Uterus (tissue), 4 donors: ENCODE data around the gene RTP5. TPM values are rescaled to one million over a fixed set of nuclear protein-coding genes. Genes with fewer than 3 reads are reported as not detected.
"Not testable (repeated sequence)": the region's sequence is repeated elsewhere in the genome, so short reads cannot be mapped to it uniquely, and the experiment has no call there.

Experiments
- DNase-seq, 2 donors: peaks; one replicate each; pipeline ENCODE4 v3.0.0-alpha.2; 2019 to 2020
- H3K27ac ChIP-seq, 2 donors: fragments of 200-600 bp; sonication (generic); 1 replicate in 1 of 2; 2 replicates in 1 of 2; pipeline ENCODE4 v1.5.1; 2016 to 2018
- H3K27me3 ChIP-seq, 2 donors: fragments of 200-600 bp; sonication (generic); one replicate each; pipeline ENCODE4 v1.5.1; 2018 to 2019; ENCODE audit warnings: control low read depth in 1 of 2
- H3K36me3 ChIP-seq, 2 donors: fragments of 200-600 bp; sonication (generic); one replicate each; pipeline ENCODE4 v1.5.1; 2019; ENCODE audit warnings: control low read depth in 1 of 2
- H3K4me1 ChIP-seq, 2 donors: fragments of 200-600 bp; sonication (generic); one replicate each; pipeline ENCODE4 v1.5.1; 2018 to 2019; ENCODE audit warnings: control low read depth in 1 of 2
- H3K4me3 ChIP-seq, 2 donors: fragments of 200-600 bp; sonication (generic); 1 replicate in 1 of 2; 2 replicates in 1 of 2; pipeline ENCODE4 v1.5.1; 2018 to 2019; ENCODE audit warnings: mild to moderate bottlenecking in 1 of 2
- H3K9me3 ChIP-seq, 2 donors: fragments of 200-600 bp; sonication (generic); one replicate each; pipeline ENCODE4 v1.5.1; 2019; ENCODE audit warnings: control low read depth in 1 of 2
- POLR2A ChIP-seq, 2 donors: fragments of 450-650 bp; IDR thresholded peaks; one replicate each; pipeline ENCODE4 v1.6.1; 2016; ENCODE audit warnings: antibody characterized with exemption in 2 of 2, mild to moderate bottlenecking in 1 of 2, moderate library complexity in 1 of 2
- intact Hi-C: fragments of 100-400 bp; cut with DNase I; formaldehyde crosslinking; loops from one replicate; pipeline ENCODE4 v1.15.1; 2023; ENCODE audit warnings: low total_unique reads
- total RNA-seq, 4 donors: library from RNA; depleted of rRNA in 3 of 4; stranded (reverse); fragments of >200 nt in 3 of 4; gene quantifications; one replicate each; pipeline versions ENCODE4 v1.1.0 to v1.2.4, GENCODE V29; 2014 to 2023
- TF ChIP-seq, protein P1 (sequence below), 4 experiments: fragments of 200-600 bp in 2 of 4; fragments of 450-650 bp in 2 of 4; sonication (generic) in 2 of 4; IDR thresholded peaks; one replicate each; pipeline ENCODE4 v1.5.1; 2016 to 2019; ENCODE audit warnings: antibody characterized with exemption in 4 of 4, mild to moderate bottlenecking in 2 of 4, moderate library complexity in 1 of 4
- donor health status: DM: yes; HTN: yes; CAD: no.

RTP5 gene
- total RNA-seq, 4 donors from 2014 or later, result 0.15 TPM; not detected in 3

DNA sequence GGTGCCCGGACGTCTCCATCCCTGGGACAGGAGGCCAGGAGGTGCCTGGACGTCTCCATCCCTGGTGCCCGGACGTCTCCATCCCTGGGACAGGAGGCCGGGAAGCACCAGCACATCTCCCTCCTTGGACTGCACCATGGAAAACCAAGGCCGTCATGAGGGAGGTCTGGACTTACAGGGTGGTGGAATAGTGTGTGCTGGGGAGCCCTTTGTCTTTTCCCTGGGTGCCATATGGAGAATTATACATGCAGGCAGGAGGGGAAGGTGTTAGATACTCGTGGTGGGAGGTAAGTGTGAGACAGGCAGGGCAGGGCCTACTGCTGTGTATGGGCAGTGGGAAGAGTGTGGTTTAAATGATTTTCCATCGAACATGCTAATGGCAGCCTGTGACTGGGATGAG lies 52.9 kb downstream of the RTP5 start:
- H3K4me3 ChIP-seq, result no peak overlapping the region
- no peaks in the 10 kb centered on the region for H3K9me3 ChIP-seq
- no peak for TF ChIP-seq POLR2A (IDR thresholded peaks at IDR 0.05)
- TF ChIP-seq, protein P1, sequence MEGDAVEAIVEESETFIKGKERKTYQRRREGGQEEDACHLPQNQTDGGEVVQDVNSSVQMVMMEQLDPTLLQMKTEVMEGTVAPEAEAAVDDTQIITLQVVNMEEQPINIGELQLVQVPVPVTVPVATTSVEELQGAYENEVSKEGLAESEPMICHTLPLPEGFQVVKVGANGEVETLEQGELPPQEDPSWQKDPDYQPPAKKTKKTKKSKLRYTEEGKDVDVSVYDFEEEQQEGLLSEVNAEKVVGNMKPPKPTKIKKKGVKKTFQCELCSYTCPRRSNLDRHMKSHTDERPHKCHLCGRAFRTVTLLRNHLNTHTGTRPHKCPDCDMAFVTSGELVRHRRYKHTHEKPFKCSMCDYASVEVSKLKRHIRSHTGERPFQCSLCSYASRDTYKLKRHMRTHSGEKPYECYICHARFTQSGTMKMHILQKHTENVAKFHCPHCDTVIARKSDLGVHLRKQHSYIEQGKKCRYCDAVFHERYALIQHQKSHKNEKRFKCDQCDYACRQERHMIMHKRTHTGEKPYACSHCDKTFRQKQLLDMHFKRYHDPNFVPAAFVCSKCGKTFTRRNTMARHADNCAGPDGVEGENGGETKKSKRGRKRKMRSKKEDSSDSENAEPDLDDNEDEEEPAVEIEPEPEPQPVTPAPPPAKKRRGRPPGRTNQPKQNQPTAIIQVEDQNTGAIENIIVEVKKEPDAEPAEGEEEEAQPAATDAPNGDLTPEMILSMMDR (IDR thresholded peaks at IDR 0.05), result no peak
- H3K27ac ChIP-seq, result no peak overlapping the region
- no peaks in the 10 kb centered on the region for H3K36me3 ChIP-seq
- intact Hi-C loops, result no loop called here
- peaks cover 0 to 7% of the 10 kb centered on the region in 2 donors for H3K4me1 ChIP-seq
- DNase-seq, result no peak
- H3K27me3 ChIP-seq, result no peaks in the 10 kb centered on the region

DNA sequence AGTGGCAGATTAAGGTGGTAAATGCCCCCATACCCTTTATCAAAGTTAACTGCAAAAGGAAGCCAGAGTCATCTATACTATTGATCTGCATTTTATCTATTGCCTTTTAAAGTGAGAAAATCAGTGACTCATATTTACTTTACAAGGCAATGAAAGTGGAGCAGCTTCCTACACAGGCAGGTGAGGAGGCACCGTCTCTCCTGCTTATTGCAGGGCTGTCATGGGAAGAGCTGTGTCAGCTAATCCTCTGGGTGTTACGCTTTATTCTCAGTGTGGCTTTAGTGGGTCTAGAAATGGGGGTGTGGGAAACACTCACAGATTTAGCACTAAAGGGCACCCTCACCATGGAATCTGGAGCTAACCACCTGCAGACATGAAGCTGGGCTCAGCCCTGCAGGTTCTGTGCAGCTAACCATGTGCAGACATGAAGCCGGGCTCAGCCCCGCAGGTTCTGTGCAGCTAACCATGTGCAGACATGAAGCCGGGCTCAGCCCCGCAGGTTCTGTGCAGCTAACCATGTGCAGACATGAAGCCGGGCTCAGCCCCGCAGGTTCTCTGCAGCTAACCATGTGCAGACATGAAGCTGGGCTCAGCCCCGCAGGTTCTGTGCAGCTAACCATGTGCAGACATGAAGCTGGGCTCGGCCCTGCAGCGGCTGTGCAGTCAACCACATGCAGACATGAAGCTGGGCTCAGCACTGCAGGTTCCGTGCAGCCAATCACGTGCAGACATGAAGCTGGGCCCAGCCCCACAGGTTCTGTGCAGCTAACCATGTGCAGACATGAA lies 53.5 kb downstream of the RTP5 start:
- DNase-seq, result peak in 1 of 2 donors; percentile 3
- H3K9me3 ChIP-seq, H3K36me3 ChIP-seq, H3K27ac ChIP-seq, H3K4me1 ChIP-seq, intact Hi-C loops, H3K4me3 ChIP-seq, H3K27me3 ChIP-seq: not testable (repeated sequence)

Other genes starting within 250 kb of the RTP5 start
- gene THAP4, start 232.6 kb upstream of the RTP5 start, total RNA-seq, result 10 to 100 TPM; 21.2 to 42.7 (median 28.9) TPM
- 10 to 100 TPM; 14.4 to 99.8 (median 56.7) TPM for gene ATG4B, start 232.0 kb upstream of the RTP5 start, total RNA-seq
- 10 to 100 TPM in 1 of 4 donors, 1 to 10 TPM in 2, under 1 TPM in 1; 0.59 to 17.8 (median 8.4) TPM for gene DTYMK, start 182.9 kb upstream of the RTP5 start, total RNA-seq
- gene ING5, start 167.7 kb upstream of the RTP5 start, total RNA-seq, result 10 to 100 TPM in 3 of 4 donors, 1 to 10 TPM in 1; 6.8 to 50.0 (median 27.9) TPM
- 10 to 100 TPM in 2 of 4 donors, 1 to 10 TPM in 2; 5.3 to 54.4 (median 13.7) TPM for gene D2HGDH, start 135.1 kb upstream of the RTP5 start, total RNA-seq
- under 1 TPM in 2 of 4 donors, not detected in 2; 0.21 to 0.29 TPM for gene GAL3ST2, start 92.9 kb upstream of the RTP5 start, total RNA-seq
- under 1 TPM in 2 of 4 donors, not detected in 2; 0.21 to 0.29 TPM for gene NEU4, start 60.5 kb upstream of the RTP5 start, total RNA-seq
- under 1 TPM in 1 of 4 donors, not detected in 3; 0.21 TPM for gene PDCD1, start 10.8 kb upstream of the RTP5 start, total RNA-seq